Vagina (tissue), 2 donors: ENCODE results near the gene UQCC3. TPM values are rescaled to one million over a fixed set of nuclear protein-coding genes. Genes with fewer than 3 reads are reported as not detected.

Source experiments
- DNase-seq, 2 donors: peaks; one replicate each; pipeline ENCODE4 v3.0.0-alpha.2; 2017; ENCODE audit errors: extremely low spot score in 2 of 2
- H3K27ac ChIP-seq: fragments of 200-600 bp; sonication (generic); one replicate; pipeline ENCODE4 v1.5.1; 2019
- H3K27me3 ChIP-seq: fragments of 200-600 bp; sonication (generic); one replicate; pipeline ENCODE4 v1.5.1; 2019
- H3K36me3 ChIP-seq, 2 donors: fragments of 200-600 bp; sonication (generic); one replicate each; pipeline ENCODE4 v1.5.1; 2017 to 2019
- H3K4me1 ChIP-seq: fragments of 200-600 bp; sonication (generic); one replicate; pipeline ENCODE4 v1.5.1; 2019
- H3K4me3 ChIP-seq, 2 donors: fragments of 200-600 bp; sonication (generic); 1 replicate in 1 of 2; 2 replicates in 1 of 2; pipeline ENCODE4 v1.5.1; 2016 to 2019
- H3K9me3 ChIP-seq: fragments of 200-600 bp; sonication (generic); one replicate; pipeline ENCODE4 v1.5.1; 2019
- POLR2A ChIP-seq, 2 donors: fragments of 450-650 bp; IDR thresholded peaks; one replicate each; pipeline ENCODE4 v1.6.1; 2017; ENCODE audit warnings: antibody characterized with exemption in 2 of 2, mild to moderate bottlenecking in 2 of 2, moderate library complexity in 2 of 2
- POLR2AphosphoS5 ChIP-seq, 2 donors: sonication (generic); formaldehyde crosslinking; IDR thresholded peaks; one replicate each; pipeline ENCODE4 v1.9.0; 2017; ENCODE audit warnings: antibody characterized with exemption in 2 of 2, mild to moderate bottlenecking in 2 of 2, low read depth in 1 of 2; ENCODE audit not compliant: insufficient read depth in 1 of 2
- intact Hi-C: fragments of 100-400 bp; cut with DNase I; formaldehyde crosslinking; loops from one replicate; pipeline ENCODE4 v1.15.1; 2023
- total RNA-seq: library from RNA; depleted of rRNA; stranded (reverse); fragments of >200 nt; gene quantifications from one replicate; pipeline ENCODE4 v1.2.3, GENCODE V29; 2016
- TF ChIP-seq, protein P1 (sequence below), 3 experiments: fragments of 450-650 bp in 2 of 3; fragments of 200-600 bp in 1 of 3; sonication (generic) in 1 of 3; IDR thresholded peaks; one replicate each; pipeline ENCODE4 v1.5.1; 2017 to 2019; ENCODE audit warnings: antibody characterized with exemption in 3 of 3, mild to moderate bottlenecking in 2 of 3, moderate library complexity in 2 of 3

Gene UQCC3
- total RNA-seq, 1 donor from 2014 or later: 6.9 TPM

- peaks cover 20% of the 10 kb centered on the region for H3K4me1 ChIP-seq
- peaks cover 0 to 16% of the 10 kb centered on the region in 2 donors for H3K36me3 ChIP-seq
- DNase-seq: no peak
- no peaks in the 10 kb centered on the region for H3K27me3 ChIP-seq
- H3K9me3 ChIP-seq: no peaks in the 10 kb centered on the region
- H3K4me3 ChIP-seq: peak overlapping the region; percentile 86 to 94
- intact Hi-C loops: no loop called here
- peak overlapping the region; percentile 93 for H3K27ac ChIP-seq
- TF ChIP-seq, protein P1, sequence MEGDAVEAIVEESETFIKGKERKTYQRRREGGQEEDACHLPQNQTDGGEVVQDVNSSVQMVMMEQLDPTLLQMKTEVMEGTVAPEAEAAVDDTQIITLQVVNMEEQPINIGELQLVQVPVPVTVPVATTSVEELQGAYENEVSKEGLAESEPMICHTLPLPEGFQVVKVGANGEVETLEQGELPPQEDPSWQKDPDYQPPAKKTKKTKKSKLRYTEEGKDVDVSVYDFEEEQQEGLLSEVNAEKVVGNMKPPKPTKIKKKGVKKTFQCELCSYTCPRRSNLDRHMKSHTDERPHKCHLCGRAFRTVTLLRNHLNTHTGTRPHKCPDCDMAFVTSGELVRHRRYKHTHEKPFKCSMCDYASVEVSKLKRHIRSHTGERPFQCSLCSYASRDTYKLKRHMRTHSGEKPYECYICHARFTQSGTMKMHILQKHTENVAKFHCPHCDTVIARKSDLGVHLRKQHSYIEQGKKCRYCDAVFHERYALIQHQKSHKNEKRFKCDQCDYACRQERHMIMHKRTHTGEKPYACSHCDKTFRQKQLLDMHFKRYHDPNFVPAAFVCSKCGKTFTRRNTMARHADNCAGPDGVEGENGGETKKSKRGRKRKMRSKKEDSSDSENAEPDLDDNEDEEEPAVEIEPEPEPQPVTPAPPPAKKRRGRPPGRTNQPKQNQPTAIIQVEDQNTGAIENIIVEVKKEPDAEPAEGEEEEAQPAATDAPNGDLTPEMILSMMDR (IDR thresholded peaks at IDR 0.05): no peak
- TF ChIP-seq POLR2AphosphoS5 (IDR thresholded peaks at IDR 0.05; ENCODE audit: insufficient read depth in 1 of 2, low read depth in 1 of 2) (no peak), POLR2A (IDR thresholded peaks at IDR 0.05) (no peak)
Observed at GRCh38 chr11:62652161-62653006, 19.1 kb upstream of the UQCC3 start.

DNA sequence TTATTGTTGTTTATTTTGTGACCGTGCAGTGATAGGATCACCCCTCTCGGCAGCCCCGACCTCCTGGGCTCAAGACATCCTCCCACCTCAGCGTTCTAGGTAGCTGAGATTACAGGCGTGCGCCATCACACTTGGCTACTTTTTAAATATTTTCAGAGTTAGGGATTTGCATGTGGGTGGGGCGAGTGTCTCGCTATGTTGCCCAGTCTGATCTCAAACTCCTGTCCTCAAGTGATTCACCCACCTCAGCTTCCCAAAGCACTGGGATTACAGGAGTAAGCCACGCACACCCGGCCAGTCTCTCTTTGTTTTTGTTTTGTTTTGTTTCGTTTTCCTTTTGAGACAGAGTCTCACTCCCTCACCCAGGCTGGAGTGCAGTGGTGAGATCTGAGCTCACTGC is 17.2 kb upstream of the UQCC3 start:
- intact Hi-C loops: no loop called here
- TF ChIP-seq POLR2AphosphoS5 (IDR thresholded peaks at IDR 0.05; ENCODE audit: insufficient read depth in 1 of 2, low read depth in 1 of 2) (no peak), POLR2A (IDR thresholded peaks at IDR 0.05) (no peak)
- TF ChIP-seq, protein P1 (IDR thresholded peaks at IDR 0.05): no peak
- H3K27me3 ChIP-seq: no peaks in the 10 kb centered on the region
- no peak for DNase-seq
- no peak overlapping the region for H3K4me3 ChIP-seq
- no peak overlapping the region for H3K27ac ChIP-seq
- peaks cover 0 to 3% of the 10 kb centered on the region in 2 donors for H3K36me3 ChIP-seq
- H3K4me1 ChIP-seq: peaks cover 20% of the 10 kb centered on the region
- H3K9me3 ChIP-seq: no peaks in the 10 kb centered on the region

DNA sequence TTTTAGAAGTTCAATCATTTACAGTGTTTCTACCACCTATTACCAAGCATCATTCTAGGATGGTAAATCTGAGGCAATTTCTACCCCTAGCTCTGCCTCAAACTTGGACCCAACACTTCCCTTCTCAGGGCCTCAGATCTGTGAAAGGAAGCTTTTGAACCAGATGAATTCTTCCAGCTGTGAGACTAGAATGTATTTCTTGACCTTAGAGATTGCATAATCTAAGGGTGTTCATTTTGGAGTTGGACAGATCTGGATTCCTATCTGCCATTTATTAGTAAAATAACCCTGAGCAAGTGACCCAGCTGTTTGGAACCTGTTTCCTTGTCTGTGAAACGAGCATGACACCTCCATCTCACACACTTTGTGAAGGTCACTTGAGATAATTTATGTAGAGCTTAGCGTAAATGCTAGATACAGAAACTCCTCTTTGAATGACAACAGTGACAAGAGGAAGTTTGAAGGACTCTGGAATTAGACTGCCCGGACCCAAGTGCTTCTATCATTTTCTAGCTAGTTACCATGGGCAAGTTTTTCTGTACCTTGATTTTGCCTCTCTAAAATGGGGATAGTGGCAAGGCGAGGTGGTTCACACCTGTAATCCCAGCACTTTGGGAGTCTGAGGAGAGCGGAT is 14.6 kb upstream of the UQCC3 start:
- H3K4me1 ChIP-seq: peaks cover 9% of the 10 kb centered on the region
- H3K36me3 ChIP-seq: no peaks in the 10 kb centered on the region
- H3K27me3 ChIP-seq: no peaks in the 10 kb centered on the region
- intact Hi-C loops: no loop called here
- no peaks in the 10 kb centered on the region for H3K9me3 ChIP-seq
- no peak for TF ChIP-seq POLR2A (IDR thresholded peaks at IDR 0.05)
- TF ChIP-seq, protein P1 (IDR thresholded peaks at IDR 0.05): no peak
- TF ChIP-seq POLR2AphosphoS5 (IDR thresholded peaks at IDR 0.05; ENCODE audit: insufficient read depth in 1 of 2, low read depth in 1 of 2): no peak
- no peak overlapping the region for H3K4me3 ChIP-seq
- H3K27ac ChIP-seq: no peak overlapping the region
- no peak for DNase-seq

DNA sequence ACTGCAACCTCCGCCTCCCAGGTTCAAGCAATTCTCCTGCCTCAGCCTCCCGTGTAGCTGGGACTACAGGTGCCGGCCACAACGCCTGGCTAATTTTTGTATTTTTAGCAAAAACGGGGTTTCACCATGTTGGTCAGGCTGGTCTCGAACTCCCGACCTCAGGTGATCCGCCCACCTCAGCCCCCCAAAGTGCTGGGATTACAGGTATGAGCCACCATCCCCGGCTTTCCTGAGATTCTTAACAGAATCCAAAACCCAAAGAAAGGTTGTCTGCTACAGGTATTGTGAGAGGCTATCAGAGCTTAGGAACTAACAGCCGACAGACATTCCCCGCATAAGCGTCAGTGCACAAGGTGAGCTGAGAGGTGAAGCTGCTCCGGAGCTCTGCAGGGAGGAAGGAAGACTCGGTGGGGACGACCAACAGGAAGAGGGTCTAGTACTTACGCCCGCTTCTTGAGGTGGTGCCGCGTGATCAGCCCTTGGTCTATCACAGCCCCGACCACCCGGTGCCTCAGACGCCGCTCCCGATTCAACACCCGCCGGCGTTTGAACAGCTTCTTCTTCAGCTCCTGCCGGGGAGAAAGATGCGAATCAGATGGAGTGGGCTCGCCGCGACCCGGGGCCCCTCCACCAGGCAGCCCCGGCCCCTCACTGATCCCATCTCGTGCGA is 6.9 kb upstream of the UQCC3 start:
- peaks cover 34% of the 10 kb centered on the region for H3K4me1 ChIP-seq
- H3K27me3 ChIP-seq: no peaks in the 10 kb centered on the region
- no peak for DNase-seq
- intact Hi-C loops: no loop called here
- H3K4me3 ChIP-seq: peak overlapping the region; percentile 72 to 96
- TF ChIP-seq POLR2A (IDR thresholded peaks at IDR 0.05): no peak
- TF ChIP-seq, protein P1 (IDR thresholded peaks at IDR 0.05): no peak
- TF ChIP-seq POLR2AphosphoS5 (IDR thresholded peaks at IDR 0.05; ENCODE audit: insufficient read depth in 1 of 2, low read depth in 1 of 2): no peak
- H3K36me3 ChIP-seq: peaks cover 0 to 12% of the 10 kb centered on the region in 2 donors
- peak overlapping the region; percentile 68 for H3K27ac ChIP-seq
- no peaks in the 10 kb centered on the region for H3K9me3 ChIP-seq
